22Rv1 (cell line): ENCODE data around the gene B9D1.

Experiments used
- CTCF ChIP-seq: fragments of 450-650 bp; IDR thresholded peaks from 2 replicates; pipeline ENCODE4 v1.5.1; 2017; ENCODE audit warnings: mild to moderate bottlenecking
- ZFX ChIP-seq: fragments of 450-650 bp; IDR thresholded peaks from 2 replicates; pipeline ENCODE4 v1.6.1; 2017; ENCODE audit warnings: antibody characterized with exemption, borderline replicate concordance

GRCh38 chr17:19327031-19327783, 35.3 kb downstream of the B9D1 start:
- TF ChIP-seq CTCF (no peak), ZFX (no peak)
